ENCODE results near the gene EFEMP2. TPM values are rescaled to one million over a fixed set of nuclear protein-coding genes. Genes with fewer than 3 reads are reported as not detected.
A peak's percentile ranks its signal among the peaks of the same experiment; 100 is the strongest.

Gene EFEMP2
- polyA plus RNA-seq (2013, experiment 1 of 2) = 44.5 TPM
- polyA plus RNA-seq (2013, experiment 2 of 2) = 44.0 TPM

GRCh38 chr11:65872586-65873317, at the start of gene EFEMP2:
TSS of gene EFEMP2 (minus strand) at chr11:65872800. CDS start at chr11:65872354, 446 bp downstream.
- WGBS, 2 donors (ENCODE audit: extremely low coverage in 2 of 2, insufficient read length in 2 of 2, insufficient replicate concordance in 1 of 2) = no CpG with 5 or more reads among the region's 69 CpGs
- peak within 1 kb of the TSS; percentile 94 for H3K9ac ChIP-seq (ENCODE audit: low read depth, low read length, poor library complexity)
- H3K4ac ChIP-seq (ENCODE audit: low read length) = no peak within 1 kb of the TSS
- H3K4me1 ChIP-seq (ENCODE audit: control insufficient read depth in 2 of 2, insufficient read depth in 1 of 2, low read depth in 1 of 2, low read length in 2 of 2) = peaks cover 3 to 22% of the 10 kb centered on the region in 2 donors
- H3K14ac ChIP-seq (ENCODE audit: low read length) = peak within 1 kb of the TSS; percentile 71
- peak within 1 kb of the TSS; percentile 94 for H3K23ac ChIP-seq (ENCODE audit: low read depth, low read length, poor library complexity)
- peaks cover 0 to 5% (median 0%) of the 10 kb centered on the region in 3 experiments for H3K27me3 ChIP-seq (ENCODE audit: control insufficient read depth in 3 of 3, insufficient read depth in 3 of 3, low read depth in 1 of 3, low read length in 3 of 3)
- peak within 1 kb of the TSS; percentile 34 for H3K27ac ChIP-seq (replicated peaks; ENCODE audit: low read length)
- peak within 1 kb of the TSS; percentile 73 for H2BK12ac ChIP-seq (ENCODE audit: low read length)
- H2AFZ ChIP-seq (ENCODE audit: low read length) = peak within 1 kb of the TSS; percentile 86
- H4K8ac ChIP-seq (ENCODE audit: low read depth, low read length) = peak within 1 kb of the TSS; percentile 65
- no peaks in the 10 kb centered on the region for H3K9me3 ChIP-seq (replicated peaks in 1 of 2; ENCODE audit: control insufficient read depth in 2 of 2, insufficient read depth in 1 of 2, low read depth in 1 of 2, low read length in 2 of 2)
- H3K36me3 ChIP-seq (replicated peaks in 1 of 2; ENCODE audit: control insufficient read depth in 2 of 2, insufficient read depth in 2 of 2, low read length in 2 of 2) = peaks cover 0 to 3% of the 10 kb centered on the region in 2 donors
- peaks cover 2% of the 10 kb centered on the region for H3K79me1 ChIP-seq (ENCODE audit: low read depth, low read length)
- H3K18ac ChIP-seq (ENCODE audit: low read length) = peak within 1 kb of the TSS; percentile 97
- H3K4me2 ChIP-seq (ENCODE audit: insufficient read depth, low read length, poor library complexity, severe bottlenecking) = peak within 1 kb of the TSS; percentile 100
- peak within 1 kb of the TSS; percentile 94 for H2AK5ac ChIP-seq (ENCODE audit: low read depth, low read length)
- DNase-seq (ENCODE audit: low spot score) = peak; percentile 18
- no peak within 1 kb of the TSS for H4K91ac ChIP-seq (ENCODE audit: low read depth, low read length, poor library complexity)
- H2BK120ac ChIP-seq (ENCODE audit: low read depth, low read length) = no peak within 1 kb of the TSS
- peak within 1 kb of the TSS; percentile 40 to 87 for H3K4me3 ChIP-seq (ENCODE audit: low read length in 2 of 2)
- peak within 1 kb of the TSS; percentile 71 for H2BK15ac ChIP-seq (ENCODE audit: low read length)
- H2BK5ac ChIP-seq (ENCODE audit: low read length) = no peak within 1 kb of the TSS

DNA sequence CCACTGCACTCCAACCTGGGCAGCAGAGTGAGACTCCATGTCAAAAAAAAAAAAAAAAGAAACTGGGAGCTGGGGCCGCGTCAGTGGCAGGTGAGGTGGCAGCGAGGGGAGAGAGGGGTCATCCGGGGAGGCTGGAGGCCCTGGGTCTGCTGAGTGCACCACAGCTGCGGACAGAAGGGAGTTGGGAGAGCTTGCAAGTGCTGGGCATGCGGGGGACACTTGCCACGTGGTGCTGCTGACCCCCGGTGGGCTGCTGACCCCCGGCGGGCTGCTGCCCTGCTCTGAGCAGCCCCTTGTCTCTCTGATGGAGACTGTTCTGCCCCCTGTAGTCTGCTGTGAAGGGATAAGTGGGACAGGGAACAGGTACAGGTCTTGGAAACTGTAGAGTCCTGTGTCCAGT, 49.3 kb upstream of the EFEMP2 start:
- H3K4me3 ChIP-seq (ENCODE audit: low read length in 2 of 2) = no peak overlapping the region

GRCh38 chr11:65921033-65921555, 48.5 kb upstream of the EFEMP2 start:
- no peak overlapping the region for H3K27ac ChIP-seq (replicated peaks; ENCODE audit: low read length)
- no peak overlapping the region for H2BK15ac ChIP-seq (ENCODE audit: low read length)
- no peaks in the 10 kb centered on the region for H3K9me3 ChIP-seq (replicated peaks in 1 of 2; ENCODE audit: control insufficient read depth in 2 of 2, insufficient read depth in 1 of 2, low read depth in 1 of 2, low read length in 2 of 2)
- H2AK5ac ChIP-seq (ENCODE audit: low read depth, low read length) = peak overlapping the region; percentile 14
- no peak overlapping the region for H2BK5ac ChIP-seq (ENCODE audit: low read length)
- no peak overlapping the region for H3K14ac ChIP-seq (ENCODE audit: low read length)
- no peak overlapping the region for H3K9ac ChIP-seq (ENCODE audit: low read depth, low read length, poor library complexity)
- no peak overlapping the region for H4K8ac ChIP-seq (ENCODE audit: low read depth, low read length)
- no peaks in the 10 kb centered on the region for H3K27me3 ChIP-seq (ENCODE audit: control insufficient read depth in 3 of 3, insufficient read depth in 3 of 3, low read depth in 1 of 3, low read length in 3 of 3)
- H3K23ac ChIP-seq (ENCODE audit: low read depth, low read length, poor library complexity) = no peak overlapping the region
- peaks cover 22% of the 10 kb centered on the region for H3K79me1 ChIP-seq (ENCODE audit: low read depth, low read length)
- peaks cover 16 to 17% of the 10 kb centered on the region in 2 donors for H3K4me1 ChIP-seq (ENCODE audit: control insufficient read depth in 2 of 2, insufficient read depth in 1 of 2, low read depth in 1 of 2, low read length in 2 of 2)
- no peak overlapping the region for H4K91ac ChIP-seq (ENCODE audit: low read depth, low read length, poor library complexity)
- H3K4ac ChIP-seq (ENCODE audit: low read length) = no peak overlapping the region
- no peak overlapping the region for H2AFZ ChIP-seq (ENCODE audit: low read length)
- H2BK12ac ChIP-seq (ENCODE audit: low read length) = no peak overlapping the region
- H3K36me3 ChIP-seq (replicated peaks in 1 of 2; ENCODE audit: control insufficient read depth in 2 of 2, insufficient read depth in 2 of 2, low read length in 2 of 2) = peaks cover 23 to 46% of the 10 kb centered on the region in 2 donors
- H3K4me2 ChIP-seq (ENCODE audit: insufficient read depth, low read length, poor library complexity, severe bottlenecking) = no peak overlapping the region
- H3K18ac ChIP-seq (ENCODE audit: low read length) = no peak overlapping the region
- peak overlapping the region in 1 of 2 donors; percentile 90 for H3K4me3 ChIP-seq (ENCODE audit: low read length in 2 of 2)
- no CpG with 5 or more reads among the region's 12 CpGs for WGBS, 2 donors (ENCODE audit: extremely low coverage in 2 of 2, insufficient read length in 2 of 2, insufficient replicate concordance in 1 of 2)
- no peak for DNase-seq (ENCODE audit: low spot score)
- no peak overlapping the region for H2BK120ac ChIP-seq (ENCODE audit: low read depth, low read length)

More for the DNA sequence above, 49.3 kb upstream of the EFEMP2 start:
- H3K9ac ChIP-seq (ENCODE audit: low read depth, low read length, poor library complexity) = no peak overlapping the region
- no peak for DNase-seq (ENCODE audit: low spot score)
- H2BK120ac ChIP-seq (ENCODE audit: low read depth, low read length) = no peak overlapping the region
- H2BK5ac ChIP-seq (ENCODE audit: low read length) = no peak overlapping the region
- H2BK12ac ChIP-seq (ENCODE audit: low read length) = no peak overlapping the region
- peak overlapping the region; percentile 46 for H2AK5ac ChIP-seq (ENCODE audit: low read depth, low read length)
- no CpG with 5 or more reads among the region's 10 CpGs for WGBS, 2 donors (ENCODE audit: extremely low coverage in 2 of 2, insufficient read length in 2 of 2, insufficient replicate concordance in 1 of 2)
- no peak overlapping the region for H3K14ac ChIP-seq (ENCODE audit: low read length)
- no peaks in the 10 kb centered on the region for H3K27me3 ChIP-seq (ENCODE audit: control insufficient read depth in 3 of 3, insufficient read depth in 3 of 3, low read depth in 1 of 3, low read length in 3 of 3)
- no peak overlapping the region for H4K91ac ChIP-seq (ENCODE audit: low read depth, low read length, poor library complexity)
- H3K79me1 ChIP-seq (ENCODE audit: low read depth, low read length) = peaks cover 22% of the 10 kb centered on the region
- H3K27ac ChIP-seq (replicated peaks; ENCODE audit: low read length) = no peak overlapping the region
- H3K4ac ChIP-seq (ENCODE audit: low read length) = no peak overlapping the region
- no peak overlapping the region for H3K18ac ChIP-seq (ENCODE audit: low read length)
- H3K4me2 ChIP-seq (ENCODE audit: insufficient read depth, low read length, poor library complexity, severe bottlenecking) = no peak overlapping the region
- no peak overlapping the region for H2AFZ ChIP-seq (ENCODE audit: low read length)
- H3K36me3 ChIP-seq (replicated peaks in 1 of 2; ENCODE audit: control insufficient read depth in 2 of 2, insufficient read depth in 2 of 2, low read length in 2 of 2) = peaks cover 21 to 43% of the 10 kb centered on the region in 2 donors
- no peaks in the 10 kb centered on the region for H3K9me3 ChIP-seq (replicated peaks in 1 of 2; ENCODE audit: control insufficient read depth in 2 of 2, insufficient read depth in 1 of 2, low read depth in 1 of 2, low read length in 2 of 2)
- no peak overlapping the region for H4K8ac ChIP-seq (ENCODE audit: low read depth, low read length)
- no peak overlapping the region for H3K23ac ChIP-seq (ENCODE audit: low read depth, low read length, poor library complexity)
- H2BK15ac ChIP-seq (ENCODE audit: low read length) = no peak overlapping the region
- H3K4me1 ChIP-seq (ENCODE audit: control insufficient read depth in 2 of 2, insufficient read depth in 1 of 2, low read depth in 1 of 2, low read length in 2 of 2) = peaks cover 16 to 17% of the 10 kb centered on the region in 2 donors

- no peak for DNase-seq (ENCODE audit: low spot score)
- Histone ChIP-seq H3K79me1 (ENCODE audit: low read depth, low read length) (peaks cover 22% of the 10 kb centered on the region), H3K23ac (ENCODE audit: low read depth, low read length, poor library complexity) (peak overlapping the region; percentile 97), H3K4me2 (ENCODE audit: insufficient read depth, low read length, poor library complexity, severe bottlenecking) (peak overlapping the region; percentile 98), H3K4me3 (ENCODE audit: low read length in 2 of 2) (peak overlapping the region; percentile 90 to 95), H3K9ac (ENCODE audit: low read depth, low read length, poor library complexity) (peak overlapping the region; percentile 94), H3K4me1 (ENCODE audit: control insufficient read depth in 2 of 2, insufficient read depth in 1 of 2, low read depth in 1 of 2, low read length in 2 of 2) (peaks cover 16 to 17% of the 10 kb centered on the region in 2 donors), H2BK12ac (ENCODE audit: low read length) (peak overlapping the region; percentile 58), H3K18ac (ENCODE audit: low read length) (no peak overlapping the region), H4K91ac (ENCODE audit: low read depth, low read length, poor library complexity) (no peak overlapping the region), H2BK15ac (ENCODE audit: low read length) (no peak overlapping the region), H2AFZ (ENCODE audit: low read length) (no peak overlapping the region), H2BK120ac (ENCODE audit: low read depth, low read length) (peak overlapping the region; percentile 72), H3K27ac (replicated peaks; ENCODE audit: low read length) (no peak overlapping the region), H4K8ac (ENCODE audit: low read depth, low read length) (no peak overlapping the region), H2BK5ac (ENCODE audit: low read length) (no peak overlapping the region), H3K14ac (ENCODE audit: low read length) (no peak overlapping the region), H2AK5ac (ENCODE audit: low read depth, low read length) (peak overlapping the region; percentile 10), H3K36me3 (replicated peaks in 1 of 2; ENCODE audit: control insufficient read depth in 2 of 2, insufficient read depth in 2 of 2, low read length in 2 of 2) (peaks cover 21 to 46% of the 10 kb centered on the region in 2 donors), H3K4ac (ENCODE audit: low read length) (no peak overlapping the region), H3K9me3 (replicated peaks in 1 of 2; ENCODE audit: control insufficient read depth in 2 of 2, insufficient read depth in 1 of 2, low read depth in 1 of 2, low read length in 2 of 2) (no peaks in the 10 kb centered on the region), H3K27me3 (ENCODE audit: control insufficient read depth in 3 of 3, insufficient read depth in 3 of 3, low read depth in 1 of 3, low read length in 3 of 3) (no peaks in the 10 kb centered on the region)
- no CpG with 5 or more reads among the region's 15 CpGs for WGBS, 2 donors (ENCODE audit: extremely low coverage in 2 of 2, insufficient read length in 2 of 2, insufficient replicate concordance in 1 of 2)
Observed at GRCh38 chr11:65920372-65920802, 47.8 kb upstream of the EFEMP2 start.

All from neuronal stem cell (in vitro differentiated cells).